Astrocyte (in vitro differentiated cells and primary cell): ENCODE measurements around the gene KLK7.

Source experiments
- EZH2 ChIP-seq: IDR thresholded peaks from 2 replicates; pipeline ENCODE4 v1.6.1; 2012; ENCODE audit warnings: mild to moderate bottlenecking, low read length, inconsistent platforms; ENCODE audit not compliant: insufficient read depth
- TF ChIP-seq, protein P1 (sequence below): IDR thresholded peaks from 2 replicates; pipeline ENCODE4 v1.5.1; 2011; ENCODE audit warnings: low read depth, mild to moderate bottlenecking, inconsistent platforms, low read length, moderate library complexity; ENCODE audit not compliant: insufficient read depth

DNA sequence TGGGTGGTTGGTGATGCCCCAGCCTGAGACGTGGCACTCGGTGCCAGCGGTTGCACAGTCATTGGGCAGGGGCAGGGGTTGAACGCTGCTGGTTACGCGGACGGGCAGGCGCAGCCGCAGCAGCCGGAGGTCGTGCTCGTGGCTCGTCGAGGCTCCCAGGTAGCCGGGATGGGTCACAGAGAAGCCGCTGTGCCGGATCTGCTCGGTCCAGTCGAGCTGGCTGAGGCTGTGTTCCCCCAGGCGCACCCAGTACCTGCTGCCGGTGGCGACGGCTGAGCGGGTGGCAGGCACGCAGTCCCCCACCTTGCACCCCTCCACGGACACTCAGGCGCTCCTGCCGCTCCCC lies 48.1 kb upstream of the KLK7 start:
- TF ChIP-seq, protein P1, sequence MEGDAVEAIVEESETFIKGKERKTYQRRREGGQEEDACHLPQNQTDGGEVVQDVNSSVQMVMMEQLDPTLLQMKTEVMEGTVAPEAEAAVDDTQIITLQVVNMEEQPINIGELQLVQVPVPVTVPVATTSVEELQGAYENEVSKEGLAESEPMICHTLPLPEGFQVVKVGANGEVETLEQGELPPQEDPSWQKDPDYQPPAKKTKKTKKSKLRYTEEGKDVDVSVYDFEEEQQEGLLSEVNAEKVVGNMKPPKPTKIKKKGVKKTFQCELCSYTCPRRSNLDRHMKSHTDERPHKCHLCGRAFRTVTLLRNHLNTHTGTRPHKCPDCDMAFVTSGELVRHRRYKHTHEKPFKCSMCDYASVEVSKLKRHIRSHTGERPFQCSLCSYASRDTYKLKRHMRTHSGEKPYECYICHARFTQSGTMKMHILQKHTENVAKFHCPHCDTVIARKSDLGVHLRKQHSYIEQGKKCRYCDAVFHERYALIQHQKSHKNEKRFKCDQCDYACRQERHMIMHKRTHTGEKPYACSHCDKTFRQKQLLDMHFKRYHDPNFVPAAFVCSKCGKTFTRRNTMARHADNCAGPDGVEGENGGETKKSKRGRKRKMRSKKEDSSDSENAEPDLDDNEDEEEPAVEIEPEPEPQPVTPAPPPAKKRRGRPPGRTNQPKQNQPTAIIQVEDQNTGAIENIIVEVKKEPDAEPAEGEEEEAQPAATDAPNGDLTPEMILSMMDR, result no peak
- TF ChIP-seq EZH2, result no peak
